ENCODE results near the gene PAOX.

- TF ChIP-seq CTCF (IDR thresholded peaks at IDR 0.05; ENCODE audit: low read depth, low read length) (no peak), EZH2phosphoT487 (IDR thresholded peaks at IDR 0.05; ENCODE audit: low read depth) (no peak)
These were observed 25.7 kb upstream of the PAOX start for GRCh38 chr10:133353202-133353959.

Measured in OCI-LY3 (cell line).